H9 (cell line): ENCODE data around the gene FAM3C. TPM values are rescaled to one million over a fixed set of nuclear protein-coding genes. Genes with fewer than 3 reads are reported as not detected.

ENCODE experiments used
- DNase-seq: peaks from one replicate; pipeline ENCODE4 v3.0.0-alpha.2; 2017
- H2AFZ ChIP-seq: one replicate; pipeline ENCODE4 v1.6.1; 2013; ENCODE audit warnings: mild to moderate bottlenecking, low read length, control low read depth, moderate library complexity
- H2AK5ac ChIP-seq: 2 replicates; pipeline ENCODE4 v1.6.1; 2013; ENCODE audit warnings: low read length, control low read depth, mixed read lengths; ENCODE audit not compliant: insufficient read length
- H2BK120ac ChIP-seq: one replicate; pipeline ENCODE4 v1.6.1; 2013; ENCODE audit warnings: low read depth, mild to moderate bottlenecking, low read length, control low read depth, inconsistent platforms; ENCODE audit not compliant: poor library complexity, severe bottlenecking
- H2BK12ac ChIP-seq: 2 replicates; pipeline ENCODE4 v1.6.1; 2013; ENCODE audit warnings: low read length, control low read depth, mixed read lengths, low read depth; ENCODE audit not compliant: insufficient read length
- H2BK15ac ChIP-seq: 2 replicates; pipeline ENCODE4 v1.6.1; 2013; ENCODE audit warnings: low read depth, low read length, control low read depth
- H2BK20ac ChIP-seq: one replicate; pipeline ENCODE4 v1.6.1; 2013; ENCODE audit warnings: low read depth, mild to moderate bottlenecking, low read length, control low read depth, inconsistent platforms; ENCODE audit not compliant: poor library complexity, severe bottlenecking
- H2BK5ac ChIP-seq: 2 replicates; pipeline ENCODE4 v1.6.1; 2013; ENCODE audit warnings: low read length, control low read depth, mixed read lengths; ENCODE audit not compliant: insufficient read length
- H3K14ac ChIP-seq: 2 replicates; pipeline ENCODE4 v1.6.1; 2013; ENCODE audit warnings: low read length, control low read depth; ENCODE audit not compliant: insufficient read depth
- H3K18ac ChIP-seq: 2 replicates; pipeline ENCODE4 v1.6.1; 2013; ENCODE audit warnings: low read depth, mild to moderate bottlenecking, mixed read lengths, low read length, control low read depth; ENCODE audit not compliant: insufficient read length
- H3K23ac ChIP-seq: 2 replicates; pipeline ENCODE4 v1.6.1; 2013; ENCODE audit warnings: low read length, control low read depth, mixed read lengths, low read depth; ENCODE audit not compliant: insufficient read length
- H3K23me2 ChIP-seq: 2 replicates; pipeline ENCODE4 v1.6.1; 2013; ENCODE audit warnings: low read depth, mild to moderate bottlenecking, mixed read lengths, low read length, control low read depth; ENCODE audit not compliant: insufficient read length, poor library complexity, severe bottlenecking
- H3K27ac ChIP-seq: 2 replicates; pipeline ENCODE4 v1.5.1; 2013; ENCODE audit warnings: low read length, control low read depth, mixed read lengths, low read depth; ENCODE audit not compliant: insufficient read length
- H3K27me3 ChIP-seq: 2 replicates; pipeline ENCODE4 v1.6.1; 2013; ENCODE audit warnings: low read length, control low read depth, inconsistent platforms; ENCODE audit not compliant: insufficient read depth
- H3K4ac ChIP-seq: 2 replicates; pipeline ENCODE4 v1.6.1; 2013; ENCODE audit warnings: low read depth, mild to moderate bottlenecking, control low read depth, inconsistent platforms, low read length, moderate library complexity
- H3K4me1 ChIP-seq: 2 replicates; pipeline ENCODE4 v1.6.1; 2013; ENCODE audit warnings: low read length, control low read depth, inconsistent platforms; ENCODE audit not compliant: insufficient read depth
- H3K4me2 ChIP-seq: 2 replicates; pipeline ENCODE4 v1.6.1; 2013; ENCODE audit warnings: low read length, control low read depth, mixed read lengths; ENCODE audit not compliant: insufficient read length, insufficient read depth
- H3K56ac ChIP-seq: 2 replicates; pipeline ENCODE4 v1.6.1; 2013; ENCODE audit warnings: low read depth, mild to moderate bottlenecking, mixed read lengths, low read length, control low read depth; ENCODE audit not compliant: insufficient read length
- H3K79me1 ChIP-seq: 2 replicates; pipeline ENCODE4 v1.6.1; 2013; ENCODE audit warnings: low read depth, mild to moderate bottlenecking, moderate library complexity, low read length, control low read depth, inconsistent platforms; ENCODE audit not compliant: insufficient read depth, poor library complexity, severe bottlenecking
- H3K79me2 ChIP-seq: 2 replicates; pipeline ENCODE4 v1.6.1; 2013; ENCODE audit warnings: low read length, control low read depth, inconsistent platforms; ENCODE audit not compliant: insufficient read depth
- H3K9ac ChIP-seq: 2 replicates; pipeline ENCODE4 v1.6.1; 2013; ENCODE audit warnings: low read length, control low read depth, mixed read lengths; ENCODE audit not compliant: insufficient read length; ENCODE audit errors: extremely low read depth
- H3K9me3 ChIP-seq: one replicate; pipeline ENCODE4 v1.6.1; 2013; ENCODE audit warnings: low read depth, low read length, inconsistent platforms; ENCODE audit not compliant: control insufficient read depth
- H3T11ph ChIP-seq: one replicate; pipeline ENCODE4 v1.6.1; 2013; ENCODE audit warnings: mild to moderate bottlenecking, low read length, control low read depth, inconsistent platforms
- H4K20me1 ChIP-seq: one replicate; pipeline ENCODE4 v1.6.1; 2013; ENCODE audit not compliant: control insufficient read depth, insufficient read length, insufficient read depth
- H4K5ac ChIP-seq: 2 replicates; pipeline ENCODE4 v1.6.1; 2013; ENCODE audit warnings: low read depth, mild to moderate bottlenecking, mixed read lengths, low read length, control low read depth; ENCODE audit not compliant: insufficient read length
- H4K8ac ChIP-seq: replicated peaks from 2 replicates; pipeline ENCODE4 v1.6.1; 2013; ENCODE audit warnings: low read length, control low read depth, mixed read lengths, low read depth; ENCODE audit not compliant: insufficient read length
- H4K91ac ChIP-seq: 2 replicates; pipeline ENCODE4 v1.6.1; 2013; ENCODE audit warnings: low read depth, mild to moderate bottlenecking, moderate library complexity, mixed read lengths, low read length, control low read depth; ENCODE audit not compliant: insufficient read length
- H3K27ac Mint-ChIP-seq, 3 experiments: 2 replicates in 2 of 3; 3 replicates in 1 of 3; pipeline ENCODE4 v1.8.0; 2020 to 2021; ENCODE audit warnings: mixed read lengths in 3 of 3, mild to moderate bottlenecking in 1 of 3, moderate library complexity in 1 of 3
- H3K27me3 Mint-ChIP-seq: 2 replicates; pipeline ENCODE4 v1.8.0; 2021; ENCODE audit warnings: low read depth, mild to moderate bottlenecking, moderate library complexity, mixed read lengths
- H3K36me3 Mint-ChIP-seq, 3 experiments: 2 replicates in 2 of 3; 3 replicates in 1 of 3; pipeline ENCODE4 v1.8.0; 2020 to 2021; ENCODE audit warnings: low read depth in 3 of 3, mixed read lengths in 3 of 3; ENCODE audit not compliant: insufficient read depth in 1 of 3
- H3K4me1 Mint-ChIP-seq, 2 experiments: 2 replicates each; pipeline ENCODE4 v1.8.0; 2020; ENCODE audit warnings: mixed read lengths in 2 of 2
- H3K4me3 Mint-ChIP-seq, 2 experiments: 2 replicates in 1 of 2; 3 replicates in 1 of 2; pipeline ENCODE4 v1.8.0; 2020 to 2021; ENCODE audit warnings: mild to moderate bottlenecking in 2 of 2, mixed read lengths in 2 of 2, moderate library complexity in 1 of 2
- H3K9me3 Mint-ChIP-seq, 2 experiments: 2 replicates in 1 of 2; 3 replicates in 1 of 2; pipeline ENCODE4 v1.8.0; 2020; ENCODE audit warnings: mild to moderate bottlenecking in 2 of 2, mixed read lengths in 2 of 2, moderate library complexity in 1 of 2
- WGBS: extraction: QIAGEN DNeasy Blood & Tissue Kit; methylation state at CpG from one replicate; pipeline ENCODE4 v1.1.7; 2013; ENCODE audit warnings: missing lambda C conversion rate, low lambda C conversion rate, mixed read lengths; ENCODE audit not compliant: insufficient read length; ENCODE audit errors: extremely low coverage; 5-methylcytosine and 5-hydroxymethylcytosine counted together
- total RNA-seq: library from RNA; stranded (reverse); gene quantifications from 2 replicates; pipeline ENCODE4 v1.2.1, GENCODE V29; 2021
- TF ChIP-seq, protein P1 (sequence below): fragments of 200-600 bp; sonication (generic); conservative IDR thresholded peaks from 3 replicates; pipeline ENCODE4 v1.8.0; 2021; ENCODE audit warnings: antibody characterized with exemption, mild to moderate bottlenecking

The FAM3C gene
- total RNA-seq, 1 experiment from 2014 or later: 64.5 TPM

DNA sequence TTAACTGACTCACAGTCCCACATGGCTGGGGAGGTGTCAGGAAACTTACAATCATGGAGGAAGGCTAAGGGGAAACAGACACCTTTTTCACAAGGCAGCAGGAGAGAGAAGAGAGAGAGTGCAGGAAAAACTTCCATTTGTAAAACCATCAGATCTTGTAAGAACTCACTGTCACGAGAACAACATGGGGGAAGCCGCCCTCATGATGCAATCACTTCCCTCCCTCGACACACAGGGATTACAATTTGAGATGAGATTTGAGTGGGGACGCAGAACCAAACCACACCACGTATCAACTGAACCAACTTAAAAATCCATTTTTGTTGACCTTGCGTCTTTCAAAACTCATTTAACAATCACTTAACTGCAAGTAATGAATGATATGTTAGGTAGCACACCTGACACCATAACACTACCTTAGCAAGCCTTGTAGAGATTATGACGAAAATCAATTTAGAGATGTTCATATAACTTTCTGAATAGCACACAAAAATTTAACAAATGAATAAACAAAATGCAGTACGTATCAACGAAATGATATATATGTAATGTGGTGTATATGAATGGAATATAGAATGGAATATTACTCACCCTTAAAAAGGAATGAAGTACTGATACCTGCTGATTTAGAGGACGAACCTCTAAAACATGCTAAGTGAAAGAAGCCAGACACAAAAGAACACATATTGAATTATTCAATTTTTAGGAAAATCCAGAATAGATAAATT, 3.7 kb downstream of the FAM3C start:
- peaks cover 3% of the 10 kb centered on the region for H3K23me2 ChIP-seq
- H2BK12ac ChIP-seq: no peak overlapping the region
- no peaks in the 10 kb centered on the region for H3K9me3 ChIP-seq
- H2BK120ac ChIP-seq: no peak overlapping the region
- H3K4me1 ChIP-seq: no peaks in the 10 kb centered on the region
- no peak overlapping the region for H4K8ac ChIP-seq
- no peak overlapping the region for H3K14ac ChIP-seq
- peaks cover 34% of the 10 kb centered on the region; the same call in 1 of the 2 replicates for H3K79me2 ChIP-seq
- H3K27me3 ChIP-seq: no peaks in the 10 kb centered on the region
- H2BK15ac ChIP-seq: no peak overlapping the region
- H3T11ph ChIP-seq: no peak overlapping the region
- no peak for DNase-seq
- H3K4me3 Mint-ChIP-seq: no peak overlapping the region; a peak in 1 of 5 replicates
- no peak overlapping the region for H3K18ac ChIP-seq
- H4K91ac ChIP-seq: no peak overlapping the region
- H3K4me1 Mint-ChIP-seq: peaks cover 24 to 34% of the 10 kb centered on the region in 2 experiments
- TF ChIP-seq, protein P1, sequence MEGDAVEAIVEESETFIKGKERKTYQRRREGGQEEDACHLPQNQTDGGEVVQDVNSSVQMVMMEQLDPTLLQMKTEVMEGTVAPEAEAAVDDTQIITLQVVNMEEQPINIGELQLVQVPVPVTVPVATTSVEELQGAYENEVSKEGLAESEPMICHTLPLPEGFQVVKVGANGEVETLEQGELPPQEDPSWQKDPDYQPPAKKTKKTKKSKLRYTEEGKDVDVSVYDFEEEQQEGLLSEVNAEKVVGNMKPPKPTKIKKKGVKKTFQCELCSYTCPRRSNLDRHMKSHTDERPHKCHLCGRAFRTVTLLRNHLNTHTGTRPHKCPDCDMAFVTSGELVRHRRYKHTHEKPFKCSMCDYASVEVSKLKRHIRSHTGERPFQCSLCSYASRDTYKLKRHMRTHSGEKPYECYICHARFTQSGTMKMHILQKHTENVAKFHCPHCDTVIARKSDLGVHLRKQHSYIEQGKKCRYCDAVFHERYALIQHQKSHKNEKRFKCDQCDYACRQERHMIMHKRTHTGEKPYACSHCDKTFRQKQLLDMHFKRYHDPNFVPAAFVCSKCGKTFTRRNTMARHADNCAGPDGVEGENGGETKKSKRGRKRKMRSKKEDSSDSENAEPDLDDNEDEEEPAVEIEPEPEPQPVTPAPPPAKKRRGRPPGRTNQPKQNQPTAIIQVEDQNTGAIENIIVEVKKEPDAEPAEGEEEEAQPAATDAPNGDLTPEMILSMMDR: no peak
- no peak overlapping the region; a peak in 1 of 7 replicates for H3K27ac Mint-ChIP-seq
- 100% methylated on average over 2 of the region's 10 CpGs for WGBS
- no peak overlapping the region for H2AFZ ChIP-seq
- no peak overlapping the region for H2AK5ac ChIP-seq
- H4K20me1 ChIP-seq: no peaks in the 10 kb centered on the region
- H3K79me1 ChIP-seq: peaks cover 8% of the 10 kb centered on the region
- H3K56ac ChIP-seq: no peak overlapping the region
- H3K27ac ChIP-seq: no peak overlapping the region
- H3K9ac ChIP-seq: no peak overlapping the region
- H3K4me2 ChIP-seq: no peak overlapping the region
- no peak overlapping the region for H2BK5ac ChIP-seq
- no peak overlapping the region for H4K5ac ChIP-seq
- H3K9me3 Mint-ChIP-seq: no peaks in the 10 kb centered on the region
- peaks cover 12 to 15% (median 13%) of the 10 kb centered on the region in 3 experiments for H3K36me3 Mint-ChIP-seq
- H3K23ac ChIP-seq: no peak overlapping the region
- no peaks in the 10 kb centered on the region for H3K27me3 Mint-ChIP-seq
- H3K4ac ChIP-seq: no peak overlapping the region
- no peak overlapping the region for H2BK20ac ChIP-seq
